OCI-LY7 (cell line): ENCODE measurements around the gene RAD23B. TPM values are rescaled to one million over a fixed set of nuclear protein-coding genes. Genes with fewer than 3 reads are reported as not detected.

ENCODE experiments used
- BruUV-seq: library from RNA; stranded (reverse); fragments of 400-500 nt; replicated peaks from 2 replicates; lab custom pipeline; 2021; lab: Mats Ljungman, UMichigan
- CTCF ChIA-PET: fragments of 300-600 bp; sonication (Branson Sonifier 250); formaldehyde crosslinking; loops from one replicate; lab custom pipeline; 2022; ENCODE audit warnings: antibody characterized with exemption; ENCODE audit not compliant: unreplicated experiment; lab: Charles Lee
- POLR2A ChIA-PET: fragments of 300-600 bp; sonication (Branson Sonifier 250); formaldehyde crosslinking; loops from one replicate; lab custom pipeline; 2022; ENCODE audit warnings: antibody characterized with exemption; lab: Charles Lee
- DNase-seq: peaks from one replicate; pipeline ENCODE4 v3.0.0-alpha.2; 2015; ENCODE audit warnings: low spot score
- H2AFZ ChIP-seq: fragments of 200-600 bp; sonication (generic), shearing (Covaris generic); 2 replicates; pipeline ENCODE4 v1.6.1; 2014; ENCODE audit warnings: mild to moderate bottlenecking, antibody characterized with exemption, low read length, moderate library complexity
- H3K27ac ChIP-seq: fragments of 200-600 bp; sonication (generic); 2 replicates; pipeline ENCODE4 v1.5.1; 2014; ENCODE audit warnings: mixed run types, low read depth, mild to moderate bottlenecking, moderate library complexity, low read length, inconsistent platforms; ENCODE audit not compliant: poor library complexity, severe bottlenecking
- H3K36me3 ChIP-seq: fragments of 200-600 bp; sonication (generic); 2 replicates; pipeline ENCODE4 v1.6.1; 2014; ENCODE audit warnings: mild to moderate bottlenecking, antibody characterized with exemption, low read length, moderate library complexity, mixed read lengths; ENCODE audit not compliant: insufficient read depth
- H3K4me1 ChIP-seq: fragments of 200-600 bp; sonication (generic); 2 replicates; pipeline ENCODE4 v1.5.1; 2014; ENCODE audit warnings: mild to moderate bottlenecking, low read length; ENCODE audit not compliant: insufficient read depth, poor library complexity, severe bottlenecking
- H3K4me2 ChIP-seq: fragments of 200-600 bp; sonication (generic); 2 replicates; pipeline ENCODE4 v1.6.1; 2014; ENCODE audit warnings: mild to moderate bottlenecking, low read length
- H3K4me3 ChIP-seq: fragments of 200-600 bp; sonication (generic); 2 replicates; pipeline ENCODE4 v1.5.1; 2014; ENCODE audit warnings: mild to moderate bottlenecking, low read depth, low read length; ENCODE audit not compliant: poor library complexity, severe bottlenecking
- H3K79me2 ChIP-seq: fragments of 200-600 bp; sonication (generic); 2 replicates; pipeline ENCODE4 v1.6.1; 2016; ENCODE audit warnings: low read depth, mild to moderate bottlenecking, low read length, moderate library complexity, mixed read lengths; ENCODE audit not compliant: insufficient read depth
- H3K9me2 ChIP-seq: fragments of 200-600 bp; sonication (generic); 2 replicates; pipeline ENCODE4 v1.6.1; 2016; ENCODE audit warnings: mild to moderate bottlenecking, low read length, mixed read lengths; ENCODE audit not compliant: insufficient read depth
- H3K9me3 ChIP-seq: fragments of 200-600 bp; sonication (generic); 2 replicates; pipeline ENCODE4 v1.6.1; 2014; ENCODE audit warnings: mild to moderate bottlenecking, mixed run types, low read length, mixed read lengths
- H4K20me1 ChIP-seq: fragments of 200-600 bp; sonication (generic); 2 replicates; pipeline ENCODE4 v1.6.1; 2014; ENCODE audit warnings: mild to moderate bottlenecking, antibody characterized with exemption, low read length, moderate library complexity, mixed read lengths; ENCODE audit not compliant: insufficient read depth
- EZH2phosphoT487 ChIP-seq: fragments of 200-600 bp; sonication (generic); IDR thresholded peaks from 2 replicates; pipeline ENCODE4 v1.6.1; 2018; ENCODE audit warnings: low read depth, borderline replicate concordance, mild to moderate bottlenecking, mixed run types, antibody characterized with exemption, low read length, moderate library complexity, mixed read lengths
- intact Hi-C: fragments of 100-400 bp; cut with micrococcal nuclease; formaldehyde crosslinking; loops from one replicate; pipeline ENCODE4 v1.10.0; 2022; ENCODE audit not compliant: unreplicated experiment
- total RNA-seq, 2 experiments: library from RNA; depleted of rRNA in 1 of 2; stranded (reverse); fragments of >200 nt in 1 of 2; shearing (Covaris generic) in 1 of 2; gene quantifications; 2 replicates each; pipeline ENCODE4 v1.2.3, GENCODE V29; 2014 to 2022
- TF ChIP-seq, protein P1 (sequence below): fragments of 200-600 bp; sonication (generic); conservative IDR thresholded peaks from 2 replicates; pipeline ENCODE4 v1.5.1; 2014; ENCODE audit warnings: mild to moderate bottlenecking, antibody characterized with exemption, low read length, moderate library complexity, mixed read lengths

RAD23B gene
- total RNA-seq, 2 experiments from 2014 or later = 67.3 to 120 TPM

DNA sequence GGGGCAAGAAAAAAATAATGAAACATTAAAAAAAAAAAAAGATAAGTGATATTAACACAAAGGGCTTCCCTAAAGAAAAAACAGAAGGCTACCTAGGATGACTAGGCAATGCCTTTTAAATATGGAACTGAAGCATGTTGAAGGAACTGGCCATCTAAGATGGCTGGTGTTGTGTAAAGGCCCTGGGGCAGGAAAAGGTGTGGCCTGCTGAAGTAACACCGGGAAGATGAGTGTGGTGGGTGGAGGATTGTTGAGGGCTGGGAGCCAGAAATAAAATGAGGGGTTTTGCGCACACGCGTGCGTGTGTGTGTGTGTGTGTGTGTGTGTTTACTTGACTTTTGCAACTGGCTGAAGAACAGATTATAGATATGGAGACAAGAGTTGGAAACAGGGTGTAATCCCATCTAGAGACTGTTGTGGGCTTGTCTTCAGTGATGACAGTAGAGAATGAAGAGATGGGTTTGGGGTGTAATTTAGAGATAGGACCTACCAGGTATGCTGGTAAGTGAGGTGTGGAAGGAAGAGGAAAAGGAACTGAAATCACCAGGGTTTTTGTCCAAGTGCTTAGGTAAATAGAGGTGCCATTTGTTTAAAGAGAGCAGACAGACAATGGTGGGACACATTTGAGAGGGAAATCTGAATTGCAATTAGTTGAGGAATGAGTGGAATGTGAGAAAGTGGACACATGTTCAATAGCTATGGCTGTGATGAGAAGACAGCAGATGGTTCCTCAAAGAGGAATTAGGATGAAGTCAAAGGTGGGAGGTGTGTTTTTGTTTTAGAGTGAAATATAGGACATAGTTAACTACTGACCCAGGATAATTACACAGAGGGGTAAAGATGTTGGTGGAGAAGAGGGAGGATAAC is 33.9 kb downstream of the RAD23B start:
- intact Hi-C loops = no loop called here
- TF ChIP-seq, protein P1, sequence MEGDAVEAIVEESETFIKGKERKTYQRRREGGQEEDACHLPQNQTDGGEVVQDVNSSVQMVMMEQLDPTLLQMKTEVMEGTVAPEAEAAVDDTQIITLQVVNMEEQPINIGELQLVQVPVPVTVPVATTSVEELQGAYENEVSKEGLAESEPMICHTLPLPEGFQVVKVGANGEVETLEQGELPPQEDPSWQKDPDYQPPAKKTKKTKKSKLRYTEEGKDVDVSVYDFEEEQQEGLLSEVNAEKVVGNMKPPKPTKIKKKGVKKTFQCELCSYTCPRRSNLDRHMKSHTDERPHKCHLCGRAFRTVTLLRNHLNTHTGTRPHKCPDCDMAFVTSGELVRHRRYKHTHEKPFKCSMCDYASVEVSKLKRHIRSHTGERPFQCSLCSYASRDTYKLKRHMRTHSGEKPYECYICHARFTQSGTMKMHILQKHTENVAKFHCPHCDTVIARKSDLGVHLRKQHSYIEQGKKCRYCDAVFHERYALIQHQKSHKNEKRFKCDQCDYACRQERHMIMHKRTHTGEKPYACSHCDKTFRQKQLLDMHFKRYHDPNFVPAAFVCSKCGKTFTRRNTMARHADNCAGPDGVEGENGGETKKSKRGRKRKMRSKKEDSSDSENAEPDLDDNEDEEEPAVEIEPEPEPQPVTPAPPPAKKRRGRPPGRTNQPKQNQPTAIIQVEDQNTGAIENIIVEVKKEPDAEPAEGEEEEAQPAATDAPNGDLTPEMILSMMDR = no peak
- no peak for TF ChIP-seq EZH2phosphoT487
- Histone ChIP-seq H2AFZ (no peak overlapping the region), H3K9me2 (no peaks in the 10 kb centered on the region), H3K4me1 (peaks cover 29% of the 10 kb centered on the region), H3K4me3 (no peak overlapping the region), H3K4me2 (no peak overlapping the region), H3K27ac (no peak overlapping the region), H3K79me2 (peaks cover 85% of the 10 kb centered on the region; the same call in 1 of the 2 replicates), H3K9me3 (no peaks in the 10 kb centered on the region; the same call in 1 of the 2 replicates), H3K36me3 (peaks cover 98% of the 10 kb centered on the region), H4K20me1 (peaks cover 33% of the 10 kb centered on the region)
- BruUV-seq = no TSS peak
- CTCF ChIA-PET = no interaction called here
- POLR2A ChIA-PET = interaction anchor here (1.0 to 1.2 kb wide), 2 partner anchors 10 to 33 kb away, joined by 5 to 9 read pairs; no protein-coding TSS in a partner anchor
- DNase-seq = no peak

DNA sequence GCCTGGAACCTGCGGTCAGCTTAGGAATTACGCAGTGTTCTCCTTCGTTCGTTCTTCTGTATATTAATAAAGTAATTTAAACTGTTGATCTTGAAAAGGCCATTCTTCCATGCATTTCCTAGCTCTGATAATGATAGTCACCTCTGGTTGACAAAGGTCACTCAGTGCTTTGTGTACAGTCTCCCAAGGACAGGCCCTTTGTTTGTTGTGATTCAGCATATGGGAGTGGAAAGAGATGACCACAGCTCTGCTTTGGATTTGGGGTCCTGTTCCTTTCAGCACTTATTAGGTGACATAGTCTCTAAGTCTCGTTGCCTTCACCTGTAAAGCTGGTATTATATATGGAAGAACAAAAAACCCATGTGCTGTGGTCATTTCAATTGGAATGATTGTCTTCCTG is 39.6 kb downstream of the RAD23B start:
- ChIA-PET POLR2A (interaction anchor here (1.4 kb wide), 1 partner anchor 53 kb away, joined by 5 read pairs; no protein-coding TSS in a partner anchor), CTCF (no interaction called here)
- peaks cover 19% of the 10 kb centered on the region; the same call in 1 of the 2 replicates for H4K20me1 ChIP-seq
- H3K9me2 ChIP-seq = no peaks in the 10 kb centered on the region
- peaks cover 99% of the 10 kb centered on the region for H3K36me3 ChIP-seq
- H3K4me1 ChIP-seq = peaks cover 3% of the 10 kb centered on the region
- no peak overlapping the region for H3K4me2 ChIP-seq
- no peak overlapping the region for H2AFZ ChIP-seq
- no peak overlapping the region for H3K27ac ChIP-seq
- no TSS peak for BruUV-seq
- intact Hi-C loops = no loop called here
- H3K4me3 ChIP-seq = no peak overlapping the region
- no peak for DNase-seq
- peaks cover 8% of the 10 kb centered on the region; the same call in 1 of the 2 replicates for H3K9me3 ChIP-seq
- no peak for TF ChIP-seq EZH2phosphoT487
- TF ChIP-seq, protein P1 = no peak
- H3K79me2 ChIP-seq = peaks cover 54% of the 10 kb centered on the region
